HL-60 (cell line): Measurements from ENCODE around the gene NOVA2.

ENCODE experiments used
- DNase-seq, 2 experiments: peaks; one replicate each; pipeline ENCODE4 v3.0.0-alpha.2; 2010 to 2020; ENCODE audit warnings: low read depth in 1 of 2, low spot score in 1 of 2
- H3K27ac ChIP-seq: fragments of 250-450 bp; sonication (Bioruptor Pico); replicated peaks from 2 replicates; pipeline ENCODE4 v1.5.1; 2020; ENCODE audit warnings: mild to moderate bottlenecking, moderate library complexity
- H3K27me3 ChIP-seq: fragments of 250-450 bp; sonication (Bioruptor Pico); 2 replicates; pipeline ENCODE4 v1.5.1; 2021; ENCODE audit warnings: mild to moderate bottlenecking, moderate library complexity; ENCODE audit not compliant: insufficient read depth, poor library complexity, severe bottlenecking
- H3K4me3 ChIP-seq: replicated peaks from 2 replicates; pipeline ENCODE4 v1.5.1; 2011; ENCODE audit warnings: mild to moderate bottlenecking, control low read depth, low read length; ENCODE audit not compliant: insufficient read depth
- GABPA ChIP-seq: IDR thresholded peaks from 2 replicates; pipeline ENCODE4 v1.6.1; 2012; ENCODE audit warnings: low read depth
- POLR2AphosphoS5 ChIP-seq: IDR thresholded peaks from 2 replicates; pipeline ENCODE4 v1.6.1; 2012; ENCODE audit warnings: low read depth
- SPI1 ChIP-seq: IDR thresholded peaks from 2 replicates; pipeline ENCODE4 v1.6.1; 2012; ENCODE audit warnings: low read depth, mild to moderate bottlenecking, borderline replicate concordance
- TF ChIP-seq, protein P1 (sequence below): IDR thresholded peaks from one replicate; pipeline ENCODE4 v1.5.1; 2011; ENCODE audit warnings: low read length, control low read depth, inconsistent platforms; ENCODE audit not compliant: insufficient read depth
- TF ChIP-seq, protein P2 (sequence below): IDR thresholded peaks from 2 replicates; pipeline ENCODE4 v1.6.1; 2012; ENCODE audit warnings: low read depth; ENCODE audit not compliant: insufficient replicate concordance

The NOVA2 gene

DNA sequence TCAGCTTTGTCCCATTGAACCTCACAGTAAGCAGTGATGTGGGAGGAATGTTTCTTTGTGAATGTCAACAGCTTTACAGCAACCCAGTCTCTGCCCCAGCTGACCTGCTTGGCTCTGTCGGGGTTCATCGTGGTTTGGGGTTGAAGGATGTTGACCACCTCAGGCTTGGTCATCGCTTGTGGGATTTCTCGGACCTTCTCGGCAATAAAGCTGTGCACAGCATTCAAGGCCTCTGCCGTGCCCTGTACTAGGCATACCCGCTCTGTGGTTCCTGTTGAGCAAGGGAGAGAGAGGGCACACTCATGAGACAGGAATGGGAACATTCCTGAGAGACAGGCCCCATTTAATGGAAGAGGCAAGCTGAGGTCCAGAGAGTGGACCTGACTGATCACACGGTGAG is 20.0 kb downstream of the NOVA2 start:
- Histone ChIP-seq H3K4me3 (no peak overlapping the region), H3K27ac (no peak overlapping the region), H3K27me3 (no peaks in the 10 kb centered on the region)
- TF ChIP-seq SPI1 (no peak), POLR2AphosphoS5 (no peak), GABPA (no peak)
- TF ChIP-seq, protein P1, sequence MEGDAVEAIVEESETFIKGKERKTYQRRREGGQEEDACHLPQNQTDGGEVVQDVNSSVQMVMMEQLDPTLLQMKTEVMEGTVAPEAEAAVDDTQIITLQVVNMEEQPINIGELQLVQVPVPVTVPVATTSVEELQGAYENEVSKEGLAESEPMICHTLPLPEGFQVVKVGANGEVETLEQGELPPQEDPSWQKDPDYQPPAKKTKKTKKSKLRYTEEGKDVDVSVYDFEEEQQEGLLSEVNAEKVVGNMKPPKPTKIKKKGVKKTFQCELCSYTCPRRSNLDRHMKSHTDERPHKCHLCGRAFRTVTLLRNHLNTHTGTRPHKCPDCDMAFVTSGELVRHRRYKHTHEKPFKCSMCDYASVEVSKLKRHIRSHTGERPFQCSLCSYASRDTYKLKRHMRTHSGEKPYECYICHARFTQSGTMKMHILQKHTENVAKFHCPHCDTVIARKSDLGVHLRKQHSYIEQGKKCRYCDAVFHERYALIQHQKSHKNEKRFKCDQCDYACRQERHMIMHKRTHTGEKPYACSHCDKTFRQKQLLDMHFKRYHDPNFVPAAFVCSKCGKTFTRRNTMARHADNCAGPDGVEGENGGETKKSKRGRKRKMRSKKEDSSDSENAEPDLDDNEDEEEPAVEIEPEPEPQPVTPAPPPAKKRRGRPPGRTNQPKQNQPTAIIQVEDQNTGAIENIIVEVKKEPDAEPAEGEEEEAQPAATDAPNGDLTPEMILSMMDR, result no peak
- TF ChIP-seq, protein P2, sequence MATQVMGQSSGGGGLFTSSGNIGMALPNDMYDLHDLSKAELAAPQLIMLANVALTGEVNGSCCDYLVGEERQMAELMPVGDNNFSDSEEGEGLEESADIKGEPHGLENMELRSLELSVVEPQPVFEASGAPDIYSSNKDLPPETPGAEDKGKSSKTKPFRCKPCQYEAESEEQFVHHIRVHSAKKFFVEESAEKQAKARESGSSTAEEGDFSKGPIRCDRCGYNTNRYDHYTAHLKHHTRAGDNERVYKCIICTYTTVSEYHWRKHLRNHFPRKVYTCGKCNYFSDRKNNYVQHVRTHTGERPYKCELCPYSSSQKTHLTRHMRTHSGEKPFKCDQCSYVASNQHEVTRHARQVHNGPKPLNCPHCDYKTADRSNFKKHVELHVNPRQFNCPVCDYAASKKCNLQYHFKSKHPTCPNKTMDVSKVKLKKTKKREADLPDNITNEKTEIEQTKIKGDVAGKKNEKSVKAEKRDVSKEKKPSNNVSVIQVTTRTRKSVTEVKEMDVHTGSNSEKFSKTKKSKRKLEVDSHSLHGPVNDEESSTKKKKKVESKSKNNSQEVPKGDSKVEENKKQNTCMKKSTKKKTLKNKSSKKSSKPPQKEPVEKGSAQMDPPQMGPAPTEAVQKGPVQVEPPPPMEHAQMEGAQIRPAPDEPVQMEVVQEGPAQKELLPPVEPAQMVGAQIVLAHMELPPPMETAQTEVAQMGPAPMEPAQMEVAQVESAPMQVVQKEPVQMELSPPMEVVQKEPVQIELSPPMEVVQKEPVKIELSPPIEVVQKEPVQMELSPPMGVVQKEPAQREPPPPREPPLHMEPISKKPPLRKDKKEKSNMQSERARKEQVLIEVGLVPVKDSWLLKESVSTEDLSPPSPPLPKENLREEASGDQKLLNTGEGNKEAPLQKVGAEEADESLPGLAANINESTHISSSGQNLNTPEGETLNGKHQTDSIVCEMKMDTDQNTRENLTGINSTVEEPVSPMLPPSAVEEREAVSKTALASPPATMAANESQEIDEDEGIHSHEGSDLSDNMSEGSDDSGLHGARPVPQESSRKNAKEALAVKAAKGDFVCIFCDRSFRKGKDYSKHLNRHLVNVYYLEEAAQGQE, result no peak
- DNase-seq, result no peak

DNA sequence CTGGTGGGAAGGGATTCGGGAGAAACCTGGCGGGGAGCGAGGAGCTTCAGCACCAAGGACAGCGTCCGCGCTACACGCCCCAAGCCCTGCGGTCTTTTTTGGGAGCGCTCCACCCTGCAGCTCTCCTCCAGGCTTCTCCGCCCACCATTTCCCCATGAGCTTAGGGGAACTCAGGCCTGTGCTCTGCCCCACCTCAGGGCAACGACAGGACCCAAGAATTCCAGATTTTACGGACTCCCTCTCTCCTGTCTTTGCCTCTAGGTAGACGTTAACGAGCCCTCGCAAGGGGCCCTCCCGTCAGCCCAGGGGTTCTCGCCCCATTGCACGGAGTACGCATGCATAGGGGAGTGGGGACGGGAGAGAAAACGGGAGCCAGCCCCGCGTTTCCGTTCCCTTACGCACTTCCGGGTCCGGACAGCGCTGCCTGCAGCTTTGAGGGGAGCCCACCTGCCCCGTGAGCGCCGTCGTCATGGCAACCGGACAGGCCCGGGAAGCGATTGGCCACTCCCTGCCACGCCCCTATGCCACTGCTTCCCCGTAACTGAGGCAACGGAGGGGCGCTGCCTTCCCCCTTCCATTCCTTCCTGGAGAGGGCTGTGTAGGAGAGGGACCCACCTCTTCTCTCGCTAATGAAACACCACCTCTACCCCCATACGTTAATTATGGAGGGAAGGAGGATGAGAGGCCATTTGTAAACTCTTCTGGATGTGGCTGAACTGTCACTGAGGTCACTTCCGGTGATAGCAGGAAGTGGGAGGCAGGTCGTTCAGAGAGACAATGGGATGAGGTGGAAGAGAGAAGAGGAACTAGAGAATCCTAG is 20.8 kb downstream of the NOVA2 start:
- Histone ChIP-seq H3K4me3 (peak overlapping the region; percentile 34), H3K27me3 (no peaks in the 10 kb centered on the region), H3K27ac (no peak overlapping the region)
- DNase-seq, result peak; percentile 40 to 46
- TF ChIP-seq, protein P2, result peak; percentile 99
- TF ChIP-seq GABPA (peak; percentile 79), SPI1 (no peak)

GRCh38 chr19:45952341-45952685 is 21.4 kb downstream of the NOVA2 start:
- Histone ChIP-seq H3K27ac (no peak overlapping the region), H3K4me3 (peak overlapping the region; percentile 34), H3K27me3 (no peaks in the 10 kb centered on the region)
- DNase-seq, result no peak
- TF ChIP-seq, protein P2, result no peak
- TF ChIP-seq, protein P1, result no peak
- TF ChIP-seq GABPA (no peak), POLR2AphosphoS5 (no peak), SPI1 (no peak)
